Mesendoderm (in vitro differentiated cells): ENCODE measurements around the gene EFCAB12.
A peak's percentile ranks its signal among the peaks of the same experiment; 100 is the strongest.

Experiments
- DNase-seq: peaks from one replicate; pipeline ENCODE4 v3.0.0; 2013
- H2AK5ac ChIP-seq: 2 replicates; pipeline ENCODE4 v1.6.1; 2013; ENCODE audit warnings: low read length, inconsistent platforms
- H2BK120ac ChIP-seq: 2 replicates; pipeline ENCODE4 v1.6.1; 2013; ENCODE audit warnings: low read depth, mild to moderate bottlenecking, low read length, moderate library complexity, mixed read lengths
- H2BK15ac ChIP-seq: replicated peaks from 2 replicates; pipeline ENCODE4 v1.6.1; 2013; ENCODE audit warnings: low read depth, mild to moderate bottlenecking, moderate library complexity
- H2BK5ac ChIP-seq: 2 replicates; pipeline ENCODE4 v1.6.1; 2013; ENCODE audit warnings: low read length, inconsistent platforms
- H3K18ac ChIP-seq: 2 replicates; pipeline ENCODE4 v1.6.1; 2013; ENCODE audit warnings: mild to moderate bottlenecking, low read length, mixed read lengths
- H3K23ac ChIP-seq: one replicate; pipeline ENCODE4 v1.6.1; 2013; ENCODE audit warnings: low read length
- H3K27ac ChIP-seq: 2 replicates; pipeline ENCODE4 v1.5.1; 2013; ENCODE audit warnings: low read depth, mild to moderate bottlenecking, inconsistent platforms, low read length, moderate library complexity
- H3K27me3 ChIP-seq: 2 replicates; pipeline ENCODE4 v1.6.1; 2013; ENCODE audit warnings: low read length, control low read depth, mild to moderate bottlenecking, inconsistent platforms; ENCODE audit not compliant: insufficient read depth, poor library complexity
- H3K36me3 ChIP-seq: 2 replicates; pipeline ENCODE4 v1.6.1; 2013; ENCODE audit warnings: low read length, inconsistent platforms; ENCODE audit not compliant: control insufficient read depth, insufficient read depth
- H3K4ac ChIP-seq: one replicate; pipeline ENCODE4 v1.6.1; 2013; ENCODE audit warnings: low read depth, mild to moderate bottlenecking, low read length, moderate library complexity
- H3K4me1 ChIP-seq: 2 replicates; pipeline ENCODE4 v1.6.1; 2013; ENCODE audit warnings: low read depth, low read length, inconsistent platforms; ENCODE audit not compliant: control insufficient read depth
- H3K4me2 ChIP-seq: 2 replicates; pipeline ENCODE4 v1.6.1; 2013; ENCODE audit warnings: low read length
- H3K4me3 ChIP-seq: 2 replicates; pipeline ENCODE4 v1.5.1; 2013; ENCODE audit warnings: mild to moderate bottlenecking, low read length
- H3K56ac ChIP-seq: one replicate; pipeline ENCODE4 v1.6.1; 2013; ENCODE audit warnings: low read length
- H3K79me1 ChIP-seq: 2 replicates; pipeline ENCODE4 v1.6.1; 2013; ENCODE audit warnings: low read length, inconsistent platforms
- H3K79me2 ChIP-seq: 2 replicates; pipeline ENCODE4 v1.6.1; 2013; ENCODE audit warnings: mild to moderate bottlenecking, low read length; ENCODE audit not compliant: control insufficient read depth, insufficient read depth
- H3K9ac ChIP-seq: 2 replicates; pipeline ENCODE4 v1.6.1; 2013; ENCODE audit warnings: low read length, inconsistent platforms
- H4K5ac ChIP-seq: one replicate; pipeline ENCODE4 v1.6.1; 2013; ENCODE audit warnings: low read length
- H4K8ac ChIP-seq: one replicate; pipeline ENCODE4 v1.6.1; 2013; ENCODE audit warnings: low read depth, mild to moderate bottlenecking, control low read depth, low read length, moderate library complexity
- WGBS: extraction: QIAGEN DNeasy Blood & Tissue Kit; methylation state at CpG from one replicate; pipeline ENCODE4 v1.1.7; 2013; ENCODE audit warnings: low lambda C conversion rate, missing lambda C conversion rate; ENCODE audit not compliant: insufficient coverage; ENCODE audit errors: extremely low coverage; 5-methylcytosine and 5-hydroxymethylcytosine counted together

EFCAB12 gene

GRCh38 chr3:129449279-129450115 is 21.1 kb upstream of the EFCAB12 start:
- DNase-seq, result peak; percentile 35
- H3K4ac ChIP-seq, result no peak overlapping the region
- no peaks in the 10 kb centered on the region for H3K27me3 ChIP-seq
- peak overlapping the region; percentile 70 for H3K18ac ChIP-seq
- peak overlapping the region; percentile 86 for H4K8ac ChIP-seq
- no peak overlapping the region for H2BK15ac ChIP-seq
- H2AK5ac ChIP-seq, result no peak overlapping the region
- H3K79me2 ChIP-seq, result no peaks in the 10 kb centered on the region
- H3K9ac ChIP-seq, result no peak overlapping the region
- H3K27ac ChIP-seq, result no peak overlapping the region
- H3K4me1 ChIP-seq, result peaks cover 12% of the 10 kb centered on the region
- no peak overlapping the region for H2BK120ac ChIP-seq
- H3K4me2 ChIP-seq, result no peak overlapping the region
- peak overlapping the region; percentile 28 for H3K56ac ChIP-seq
- H4K5ac ChIP-seq, result no peak overlapping the region
- no peak overlapping the region for H3K4me3 ChIP-seq
- no peaks in the 10 kb centered on the region for H3K36me3 ChIP-seq
- no peak overlapping the region for H2BK5ac ChIP-seq
- no peak overlapping the region for H3K23ac ChIP-seq
- WGBS, result no CpG with 5 or more reads among the region's 5 CpGs
- H3K79me1 ChIP-seq, result no peaks in the 10 kb centered on the region

DNA sequence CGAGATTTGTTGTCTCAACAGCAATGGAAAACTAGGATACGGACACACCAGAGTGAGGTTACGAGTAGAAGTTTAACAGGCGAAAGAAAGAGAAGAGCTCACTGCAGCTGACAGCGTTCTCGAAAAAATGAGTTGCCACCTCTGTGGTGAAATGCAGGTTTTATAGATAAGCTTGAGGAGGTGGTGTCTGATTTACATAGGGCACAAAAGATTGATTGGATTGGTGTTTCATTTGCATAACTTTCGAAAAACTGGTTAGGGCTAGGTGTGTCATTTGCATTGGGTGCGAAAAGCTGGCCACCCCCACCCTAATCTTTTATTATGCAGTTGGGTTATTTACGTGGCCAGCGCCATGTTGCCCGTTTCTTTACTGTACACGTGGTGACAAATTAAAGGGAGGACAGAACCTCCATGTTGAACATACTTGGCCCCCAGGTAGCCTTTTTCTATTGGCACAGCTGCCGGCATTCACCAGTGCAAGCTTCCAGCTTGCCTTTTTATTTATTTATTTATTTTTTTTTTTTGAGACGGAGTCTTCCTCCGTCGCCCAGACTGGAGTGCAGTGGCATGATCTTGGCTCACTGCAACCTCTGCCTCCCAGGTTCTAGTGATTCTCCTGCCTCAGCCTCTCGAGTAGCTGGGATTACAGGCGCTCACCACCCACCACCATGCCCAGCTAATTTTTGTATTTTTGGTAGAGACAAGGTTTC is 19.9 kb upstream of the EFCAB12 start:
- Histone ChIP-seq H2BK5ac (no peak overlapping the region), H4K8ac (no peak overlapping the region), H2AK5ac (no peak overlapping the region), H3K36me3 (no peaks in the 10 kb centered on the region), H3K4me3 (no peak overlapping the region), H2BK15ac (no peak overlapping the region), H3K4me1 (peaks cover 12% of the 10 kb centered on the region), H3K27ac (peak overlapping the region; percentile 8), H3K79me1 (peaks cover 2% of the 10 kb centered on the region), H3K56ac (no peak overlapping the region), H3K79me2 (no peaks in the 10 kb centered on the region), H3K4ac (no peak overlapping the region), H3K18ac (peak overlapping the region; percentile 64), H3K27me3 (no peaks in the 10 kb centered on the region), H2BK120ac (no peak overlapping the region), H3K4me2 (no peak overlapping the region), H3K23ac (no peak overlapping the region), H4K5ac (no peak overlapping the region), H3K9ac (no peak overlapping the region)
- DNase-seq, result peak; percentile 58
- no CpG with 5 or more reads among the region's 18 CpGs for WGBS

DNA sequence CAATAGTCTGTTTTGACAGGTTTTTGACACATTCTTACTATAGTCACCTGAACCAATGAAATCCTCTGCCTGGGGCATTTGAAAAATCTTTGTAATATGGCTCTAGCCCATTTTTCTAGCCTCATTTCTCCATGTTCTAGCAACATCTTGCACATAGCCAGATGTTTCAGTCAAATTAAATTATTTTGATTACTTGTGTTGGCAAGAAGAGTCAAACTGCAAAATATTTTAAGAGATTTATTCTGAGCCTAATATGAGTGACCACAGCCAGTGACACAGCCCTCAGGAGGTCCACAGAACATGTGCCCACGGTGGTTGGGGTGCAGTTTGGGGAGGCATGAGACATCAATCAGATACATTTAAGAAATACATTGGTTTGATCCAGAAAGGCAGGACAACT is 18.5 kb upstream of the EFCAB12 start:
- no peaks in the 10 kb centered on the region for H3K36me3 ChIP-seq
- no CpG with 5 or more reads among the region's 1 CpG for WGBS
- H3K4me3 ChIP-seq, result no peak overlapping the region
- no peak overlapping the region for H2BK5ac ChIP-seq
- H4K5ac ChIP-seq, result no peak overlapping the region
- no peak overlapping the region for H3K18ac ChIP-seq
- H3K4me2 ChIP-seq, result no peak overlapping the region
- H2BK120ac ChIP-seq, result no peak overlapping the region
- peaks cover 12% of the 10 kb centered on the region for H3K4me1 ChIP-seq
- no peaks in the 10 kb centered on the region for H3K27me3 ChIP-seq
- H3K4ac ChIP-seq, result no peak overlapping the region
- no peak overlapping the region for H3K27ac ChIP-seq
- H3K23ac ChIP-seq, result no peak overlapping the region
- DNase-seq, result no peak
- no peak overlapping the region for H3K9ac ChIP-seq
- no peaks in the 10 kb centered on the region for H3K79me2 ChIP-seq
- H3K79me1 ChIP-seq, result peaks cover 2% of the 10 kb centered on the region
- no peak overlapping the region for H4K8ac ChIP-seq
- no peak overlapping the region for H3K56ac ChIP-seq
- peak overlapping the region; percentile 36 for H2BK15ac ChIP-seq
- H2AK5ac ChIP-seq, result no peak overlapping the region

DNA sequence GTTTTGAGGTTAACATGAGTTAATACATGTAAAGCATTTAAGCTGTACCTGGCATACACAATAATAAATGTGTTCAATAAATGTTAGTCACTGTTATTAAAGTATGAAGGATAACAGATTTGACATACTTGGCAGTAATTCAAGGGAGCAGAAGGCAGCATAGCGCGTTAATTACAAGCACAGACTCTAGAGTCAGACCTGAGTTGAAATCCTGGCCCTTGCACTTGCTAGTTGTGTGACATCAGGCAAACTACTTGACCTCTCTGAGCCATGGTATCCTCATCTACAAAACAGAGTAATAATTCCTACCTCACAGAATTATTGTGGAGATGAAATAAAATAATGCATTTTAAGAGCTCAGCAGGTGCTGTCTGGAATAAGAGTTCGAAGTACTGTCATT is 17.0 kb upstream of the EFCAB12 start:
- no peak overlapping the region for H4K5ac ChIP-seq
- H2BK120ac ChIP-seq, result no peak overlapping the region
- no peak overlapping the region for H3K56ac ChIP-seq
- WGBS, result no CpG with 5 or more reads among the region's 3 CpGs
- H3K79me2 ChIP-seq, result peaks cover 3% of the 10 kb centered on the region
- peaks cover 18% of the 10 kb centered on the region for H3K4me1 ChIP-seq
- peaks cover 4% of the 10 kb centered on the region for H3K79me1 ChIP-seq
- no peak overlapping the region for H3K27ac ChIP-seq
- H2BK5ac ChIP-seq, result no peak overlapping the region
- H3K9ac ChIP-seq, result no peak overlapping the region
- H3K4me2 ChIP-seq, result no peak overlapping the region
- no peak overlapping the region for H3K18ac ChIP-seq
- H3K27me3 ChIP-seq, result no peaks in the 10 kb centered on the region
- no peak overlapping the region for H3K4me3 ChIP-seq
- H3K4ac ChIP-seq, result no peak overlapping the region
- H2BK15ac ChIP-seq, result no peak overlapping the region
- DNase-seq, result no peak
- H2AK5ac ChIP-seq, result no peak overlapping the region
- H3K23ac ChIP-seq, result no peak overlapping the region
- H4K8ac ChIP-seq, result no peak overlapping the region
- H3K36me3 ChIP-seq, result no peaks in the 10 kb centered on the region

DNA sequence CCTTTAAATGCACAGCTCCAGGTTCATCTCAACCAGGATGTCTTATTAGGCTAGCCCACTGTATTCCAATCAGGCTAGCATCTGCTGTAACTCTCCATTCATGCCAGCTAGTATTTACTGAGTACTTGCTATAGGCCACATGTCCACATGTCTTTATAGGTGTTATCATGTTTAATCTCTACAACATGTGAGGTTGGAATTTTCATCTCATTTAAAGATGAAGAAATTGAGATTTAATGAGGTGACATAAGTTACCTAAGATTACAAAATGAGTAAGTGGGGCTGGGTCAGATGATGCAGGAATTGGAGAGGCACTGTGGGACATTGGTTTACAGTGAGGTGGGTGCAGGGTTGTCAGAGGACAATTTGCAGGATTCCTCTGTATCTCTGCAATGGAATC is 14.5 kb upstream of the EFCAB12 start:
- Histone ChIP-seq H3K27me3 (no peaks in the 10 kb centered on the region), H4K8ac (no peak overlapping the region), H3K4me3 (no peak overlapping the region), H2BK15ac (no peak overlapping the region), H2BK5ac (no peak overlapping the region), H3K4ac (no peak overlapping the region), H2AK5ac (no peak overlapping the region), H3K27ac (no peak overlapping the region), H3K79me2 (peaks cover 12% of the 10 kb centered on the region), H3K4me2 (no peak overlapping the region), H4K5ac (no peak overlapping the region), H2BK120ac (no peak overlapping the region), H3K18ac (no peak overlapping the region), H3K4me1 (peaks cover 7% of the 10 kb centered on the region), H3K36me3 (no peaks in the 10 kb centered on the region), H3K9ac (no peak overlapping the region), H3K79me1 (peaks cover 4% of the 10 kb centered on the region), H3K23ac (no peak overlapping the region), H3K56ac (no peak overlapping the region)
- DNase-seq, result no peak
